SH-SY5Y (cell line): ENCODE data around the gene SYDE2.

Source experiments
- GATA2 ChIP-seq: IDR thresholded peaks from 2 replicates; pipeline ENCODE4 v1.6.1; 2011; ENCODE audit warnings: mild to moderate bottlenecking, low read depth, low read length
- GATA3 ChIP-seq: IDR thresholded peaks from 2 replicates; pipeline ENCODE4 v1.6.1; 2011; ENCODE audit warnings: low read depth, mild to moderate bottlenecking, low read length, moderate library complexity

GRCh38 chr1:85240643-85241042 is 39.8 kb upstream of the SYDE2 start:
- TF ChIP-seq GATA2 (no peak), GATA3 (no peak)
